Lower leg skin (tissue), 3 donors: Measurements from ENCODE around the gene CASK.

Experiments
- CTCF ChIP-seq, 3 donors: fragments of 450-650 bp; IDR thresholded peaks; one replicate each; pipeline ENCODE4 v1.5.1; 2016; ENCODE audit warnings: antibody characterized with exemption in 3 of 3, mild to moderate bottlenecking in 3 of 3, moderate library complexity in 2 of 3
- POLR2A ChIP-seq, 2 donors: fragments of 450-650 bp; IDR thresholded peaks; one replicate each; pipeline ENCODE4 v1.6.1; 2016 to 2017; ENCODE audit warnings: antibody characterized with exemption in 2 of 2, mild to moderate bottlenecking in 1 of 2, moderate library complexity in 1 of 2

GRCh38 chrX:41630091-41630490 lies 293.3 kb downstream of the CASK start:
- TF ChIP-seq CTCF (IDR thresholded peaks at IDR 0.05) (no peak), POLR2A (IDR thresholded peaks at IDR 0.05) (no peak)
